BE2C (cell line): Measurements from ENCODE around the gene VPS13D.

Source experiments
- DNase-seq: peaks from one replicate; pipeline ENCODE4 v3.0.0-alpha.2; 2020
- H3K27me3 ChIP-seq: fragments of 250-450 bp; sonication (Bioruptor Pico); 2 replicates; pipeline ENCODE4 v1.5.1; 2020; ENCODE audit warnings: mild to moderate bottlenecking
- H3K36me3 ChIP-seq: fragments of 250-450 bp; sonication (Bioruptor Pico); 2 replicates; pipeline ENCODE4 v1.5.1; 2020; ENCODE audit warnings: mild to moderate bottlenecking
- H3K4me1 ChIP-seq: fragments of 250-450 bp; sonication (Bioruptor Pico); 2 replicates; pipeline ENCODE4 v1.5.1; 2020
- H3K4me3 ChIP-seq: 2 replicates; pipeline ENCODE4 v1.5.1; 2011; ENCODE audit warnings: low read depth, low read length
- H3K9me3 ChIP-seq: fragments of 250-450 bp; sonication (Bioruptor Pico); 2 replicates; pipeline ENCODE4 v1.5.1; 2020
- CTCF ChIP-seq: IDR thresholded peaks from 2 replicates; pipeline ENCODE4 v1.5.1; 2012; ENCODE audit warnings: mild to moderate bottlenecking, low read depth, low read length

The VPS13D gene

GRCh38 chr1:12195416-12195815 is 34.4 kb upstream of the VPS13D start:
- Histone ChIP-seq H3K27me3 (peaks cover 10% of the 10 kb centered on the region; the same call in 1 of the 2 replicates), H3K36me3 (no peaks in the 10 kb centered on the region), H3K4me1 (no peaks in the 10 kb centered on the region), H3K9me3 (no peaks in the 10 kb centered on the region), H3K4me3 (no peak overlapping the region)
- no peak for TF ChIP-seq CTCF
- no peak for DNase-seq

GRCh38 chr1:12196641-12197482 is 33.0 kb upstream of the VPS13D start:
- Histone ChIP-seq H3K36me3 (no peaks in the 10 kb centered on the region), H3K9me3 (no peaks in the 10 kb centered on the region), H3K4me1 (no peaks in the 10 kb centered on the region), H3K4me3 (no peak overlapping the region), H3K27me3 (no peaks in the 10 kb centered on the region)
- peak; percentile 40 for DNase-seq
- TF ChIP-seq CTCF, result peak; percentile 48

- no peak for DNase-seq
- Histone ChIP-seq H3K36me3 (no peaks in the 10 kb centered on the region), H3K4me1 (no peaks in the 10 kb centered on the region), H3K4me3 (no peak overlapping the region), H3K9me3 (no peaks in the 10 kb centered on the region), H3K27me3 (no peaks in the 10 kb centered on the region)
- no peak for TF ChIP-seq CTCF
Observed at GRCh38 chr1:12197483-12197880, 32.3 kb upstream of the VPS13D start.

- Histone ChIP-seq H3K36me3 (no peaks in the 10 kb centered on the region), H3K4me1 (no peaks in the 10 kb centered on the region), H3K27me3 (no peaks in the 10 kb centered on the region), H3K9me3 (no peaks in the 10 kb centered on the region), H3K4me3 (no peak overlapping the region)
- TF ChIP-seq CTCF, result no peak
- no peak for DNase-seq
Observed at GRCh38 chr1:12200208-12200607, 29.6 kb upstream of the VPS13D start.

GRCh38 chr1:12201352-12202189 is 28.3 kb upstream of the VPS13D start:
- H3K36me3 ChIP-seq, result no peaks in the 10 kb centered on the region
- no peaks in the 10 kb centered on the region for H3K27me3 ChIP-seq
- no peak for TF ChIP-seq CTCF
- DNase-seq, result no peak
- no peak overlapping the region for H3K4me3 ChIP-seq
- H3K9me3 ChIP-seq, result no peaks in the 10 kb centered on the region
- no peaks in the 10 kb centered on the region for H3K4me1 ChIP-seq

GRCh38 chr1:12202190-12202497 is 27.7 kb upstream of the VPS13D start:
- no peaks in the 10 kb centered on the region for H3K4me1 ChIP-seq
- no peak for DNase-seq
- H3K27me3 ChIP-seq, result no peaks in the 10 kb centered on the region
- no peaks in the 10 kb centered on the region for H3K9me3 ChIP-seq
- no peak overlapping the region for H3K4me3 ChIP-seq
- no peak for TF ChIP-seq CTCF
- no peaks in the 10 kb centered on the region for H3K36me3 ChIP-seq
